NCI-H446 (cell line): ENCODE results near the gene NSUN7.
"Not testable (repeated sequence)": the region's sequence is repeated elsewhere in the genome, so short reads cannot be mapped to it uniquely, and the experiment has no call there.

ENCODE experiments used
- DNase-seq, 2 experiments: peaks; one replicate each; lab custom pipeline; 2025; lab: John Stamatoyannopoulos, UW

Gene NSUN7

GRCh38 chr4:40749717-40750460 is at the start of gene NSUN7:
TSS of gene NSUN7 (plus strand) at chr4:40749955. CDS start at chr4:40750694, 739 bp downstream.
- no peak for DNase-seq

- DNase-seq: no peak
Observed at GRCh38 chr4:40702137-40702799, 47.5 kb upstream of the NSUN7 start.

- no peak for DNase-seq
Observed at GRCh38 chr4:40702800-40703151, 47.0 kb upstream of the NSUN7 start.

GRCh38 chr4:40704073-40704472 is 45.7 kb upstream of the NSUN7 start:
- no peak for DNase-seq

DNA sequence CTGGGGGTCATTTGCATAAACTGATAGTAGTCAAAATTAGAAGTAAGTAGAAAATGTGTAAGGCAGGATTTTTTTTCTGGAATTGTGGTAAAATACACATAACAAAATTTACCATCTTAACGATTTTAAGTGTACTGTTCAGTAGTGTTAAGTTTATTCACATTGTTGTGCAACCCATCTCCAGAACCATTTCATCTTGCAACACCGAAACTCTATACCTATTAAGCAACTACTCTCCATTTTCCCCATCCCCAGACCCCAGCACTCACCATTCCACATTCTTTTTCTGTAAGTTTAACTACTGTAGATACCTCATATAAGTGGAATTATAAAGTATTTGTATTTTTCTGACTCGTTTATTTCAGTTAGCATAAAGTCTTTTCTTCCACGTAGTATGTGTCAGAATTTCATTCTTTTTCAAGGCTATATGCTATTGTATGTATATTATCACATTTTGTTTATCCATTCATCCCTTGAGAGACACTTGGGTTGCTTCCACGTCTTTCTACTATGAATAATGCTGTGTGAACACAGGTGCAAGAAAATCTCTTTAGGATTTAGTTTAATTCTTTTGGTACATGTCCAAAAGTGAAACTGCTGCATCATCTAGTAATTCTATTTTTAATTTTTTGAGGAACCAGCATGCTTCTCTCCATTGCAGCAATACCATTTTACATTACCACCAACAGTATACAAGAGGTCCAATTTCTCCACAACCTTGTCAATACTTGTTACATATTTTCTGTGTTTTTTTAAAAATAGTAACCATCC is 39.1 kb upstream of the NSUN7 start:
- no peak for DNase-seq

DNA sequence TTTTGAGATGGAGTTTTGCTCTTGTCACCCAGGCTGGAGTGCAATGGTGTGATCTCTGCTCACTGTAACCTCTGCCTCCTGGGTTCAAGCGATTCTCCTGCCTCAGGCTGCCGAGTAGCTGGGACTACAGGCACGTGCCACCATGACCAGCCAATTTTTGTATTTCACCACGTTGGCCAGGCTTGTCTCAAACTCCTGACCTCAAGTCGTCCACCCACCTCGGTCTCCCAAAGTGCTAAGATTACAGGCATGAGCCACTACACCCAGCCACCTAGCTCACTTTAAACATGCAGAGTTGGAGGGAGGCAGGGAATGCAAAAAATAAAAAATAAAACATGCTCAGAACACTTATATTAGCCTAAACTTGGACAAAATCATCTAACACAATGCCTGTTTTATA is 36.8 kb upstream of the NSUN7 start:
- not testable (repeated sequence) for DNase-seq

DNA sequence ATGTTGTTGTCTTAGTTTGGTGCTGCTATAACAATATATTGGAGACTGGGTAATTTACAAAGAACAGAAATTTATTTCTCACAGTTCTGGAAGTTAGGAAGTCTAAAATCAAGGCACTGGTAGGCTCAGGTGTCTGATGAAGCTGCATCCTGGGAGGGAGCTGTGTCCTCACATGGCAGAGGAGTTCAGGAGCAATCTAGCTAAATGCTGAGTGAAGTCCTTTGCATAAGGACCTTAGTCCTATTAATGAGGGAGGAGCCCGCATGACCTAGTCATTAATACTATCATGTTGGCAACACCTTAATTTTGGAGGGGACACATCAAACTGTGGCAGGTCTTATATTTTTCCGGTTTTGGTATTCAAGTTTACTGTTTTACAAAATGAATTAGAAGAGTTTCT is 36.0 kb upstream of the NSUN7 start:
- no peak for DNase-seq

- DNase-seq: no peak
Observed at GRCh38 chr4:40718586-40718985, 31.2 kb upstream of the NSUN7 start.

DNA sequence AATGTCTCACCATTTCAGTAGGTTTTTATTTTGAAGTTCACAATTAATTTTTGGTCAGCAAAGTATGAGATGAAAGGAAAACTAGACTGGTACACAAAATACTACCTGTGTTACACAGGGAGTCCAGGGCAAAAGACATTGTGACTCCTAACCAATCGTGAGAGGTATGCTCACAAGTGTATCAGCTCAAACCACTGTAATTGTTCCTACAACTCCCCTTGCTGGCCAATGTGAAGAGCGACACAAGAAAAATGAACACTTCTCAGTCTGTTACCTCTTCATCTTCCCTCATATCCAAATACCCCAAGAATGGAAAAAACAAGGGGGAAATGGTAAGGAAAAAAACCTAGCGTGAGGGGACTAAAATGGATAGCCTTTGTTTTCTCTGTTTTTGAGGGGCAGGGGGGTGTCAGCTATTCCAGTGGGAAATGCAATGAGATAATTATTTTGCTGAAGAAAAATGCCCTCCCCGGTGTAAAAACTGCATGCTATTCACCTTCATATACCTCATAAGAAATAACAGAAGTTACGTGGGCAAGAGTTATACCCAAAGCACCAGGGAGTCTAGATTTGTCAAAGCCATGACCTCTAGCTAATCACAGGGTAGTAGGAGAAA is 30.6 kb upstream of the NSUN7 start:
- DNase-seq: no peak

DNA sequence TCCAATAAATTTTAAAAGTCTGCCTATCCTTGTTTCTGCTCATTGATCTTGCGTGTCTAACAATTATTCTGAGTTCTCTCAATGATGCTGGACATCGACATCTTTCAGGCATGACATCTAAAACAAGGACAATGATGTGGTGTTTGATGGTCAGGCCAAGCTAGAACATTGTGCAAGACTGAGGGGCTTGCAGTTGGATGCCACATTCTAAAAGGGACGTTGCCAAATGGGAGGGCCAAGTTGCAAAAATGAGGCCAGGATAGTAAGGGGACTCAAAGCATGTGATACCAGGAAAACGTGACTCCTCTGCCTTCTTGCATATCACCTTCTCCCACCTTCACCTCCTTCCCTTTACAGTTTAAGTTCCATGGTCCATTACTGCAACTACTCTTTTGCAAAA is 29.4 kb upstream of the NSUN7 start:
- no peak for DNase-seq

DNA sequence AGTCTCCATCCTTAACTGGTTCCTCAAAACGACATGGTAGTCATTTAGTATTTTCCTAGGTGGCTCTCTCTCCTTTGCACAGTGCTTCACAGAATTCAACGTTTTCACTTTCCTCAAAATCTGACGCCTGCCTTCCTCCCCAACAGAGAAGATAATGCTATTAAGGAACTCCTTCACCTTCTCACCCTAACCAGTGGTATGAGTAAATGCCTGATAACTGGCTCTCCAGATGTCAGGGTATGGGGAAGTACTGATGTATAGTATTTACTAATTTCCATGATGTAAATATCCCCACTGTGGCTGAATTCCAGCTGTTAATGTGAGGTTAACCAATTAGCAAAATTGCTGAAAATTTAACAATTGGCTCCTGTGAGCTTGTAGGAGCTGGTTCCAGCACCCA is 28.8 kb upstream of the NSUN7 start:
- no peak for DNase-seq

GRCh38 chr4:40721730-40722171 is 28.0 kb upstream of the NSUN7 start:
- no peak for DNase-seq

DNA sequence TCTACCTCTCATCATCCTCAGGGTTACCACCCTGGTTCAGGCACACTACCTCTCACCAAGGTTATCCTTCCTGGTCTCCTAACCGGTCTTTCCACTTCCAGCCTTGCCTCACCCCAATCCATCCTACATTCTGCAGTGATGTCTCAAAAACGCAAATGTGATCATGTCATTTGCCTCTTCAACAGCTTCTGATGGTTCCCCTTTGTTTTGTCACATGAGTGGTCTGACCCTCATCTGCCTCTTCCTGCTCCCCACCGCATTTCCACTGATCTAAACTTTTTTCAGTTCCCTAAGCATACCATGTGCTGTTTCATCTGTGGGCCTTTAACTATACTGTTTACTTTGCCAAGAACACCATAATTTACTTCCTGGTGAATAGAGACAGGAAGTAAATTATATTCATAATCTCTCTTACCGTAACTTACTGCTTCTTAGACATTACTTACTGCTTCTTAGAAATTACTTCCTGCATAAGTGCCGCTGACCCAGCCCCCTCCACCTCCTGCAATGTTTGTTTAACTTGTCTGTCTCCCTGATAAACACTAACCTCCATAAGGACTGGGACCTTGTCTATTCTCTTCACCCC is 27.1 kb upstream of the NSUN7 start:
- no peak for DNase-seq

- DNase-seq: no peak
Observed at GRCh38 chr4:40723728-40724127, 26.0 kb upstream of the NSUN7 start.

GRCh38 chr4:40728333-40728732 is 21.4 kb upstream of the NSUN7 start:
- no peak for DNase-seq

GRCh38 chr4:40729555-40729954 is 20.2 kb upstream of the NSUN7 start:
- DNase-seq: no peak

DNA sequence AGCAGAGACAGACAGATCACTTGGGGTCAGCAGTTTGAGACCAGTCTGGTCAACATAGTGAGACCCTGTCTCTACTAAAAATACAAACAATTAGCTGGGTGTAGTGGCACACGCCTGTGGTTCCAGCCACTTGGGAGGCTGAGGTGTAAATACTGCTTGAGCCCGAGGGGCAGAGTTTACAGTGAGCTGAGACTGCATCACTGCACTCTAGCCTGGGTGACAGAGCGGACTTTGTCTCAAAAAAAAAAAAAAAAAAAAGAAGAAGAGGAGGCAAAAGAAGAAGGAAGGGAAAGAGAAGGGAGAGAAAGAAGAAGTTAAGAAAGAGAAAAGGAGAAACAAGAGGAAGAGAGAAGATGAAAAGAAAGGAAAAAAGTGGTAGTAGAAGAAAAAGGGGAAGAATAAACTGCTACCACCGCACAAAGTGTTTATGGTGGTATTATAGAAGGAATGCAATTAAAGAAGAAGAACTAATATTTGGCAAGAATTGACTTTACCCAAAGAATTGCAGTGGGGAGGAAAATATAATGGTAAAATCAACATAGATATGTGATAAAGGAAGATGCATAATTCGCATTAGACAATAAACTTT is 19.6 kb upstream of the NSUN7 start:
- DNase-seq: no peak

DNA sequence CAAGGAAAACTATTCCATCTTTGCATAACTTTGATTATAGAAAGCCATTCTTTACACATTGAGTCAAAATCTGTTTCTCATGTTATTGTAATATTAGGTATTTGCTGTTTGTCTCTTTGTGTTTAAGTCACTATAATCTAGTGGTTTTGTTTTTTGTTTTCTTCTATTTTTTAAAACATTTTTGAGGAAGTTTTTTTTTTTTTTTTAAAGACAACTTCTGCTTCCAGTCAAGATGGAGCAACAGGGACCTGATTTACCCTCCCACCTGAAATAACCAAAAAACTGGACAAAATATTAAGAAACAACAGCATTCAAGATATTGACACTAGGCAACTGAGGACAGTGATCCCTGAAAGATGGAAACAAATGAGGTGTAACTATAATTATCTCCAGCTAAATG is 18.4 kb upstream of the NSUN7 start:
- DNase-seq: no peak

- no peak for DNase-seq
Observed at GRCh38 chr4:40731792-40732245, 17.9 kb upstream of the NSUN7 start.

DNA sequence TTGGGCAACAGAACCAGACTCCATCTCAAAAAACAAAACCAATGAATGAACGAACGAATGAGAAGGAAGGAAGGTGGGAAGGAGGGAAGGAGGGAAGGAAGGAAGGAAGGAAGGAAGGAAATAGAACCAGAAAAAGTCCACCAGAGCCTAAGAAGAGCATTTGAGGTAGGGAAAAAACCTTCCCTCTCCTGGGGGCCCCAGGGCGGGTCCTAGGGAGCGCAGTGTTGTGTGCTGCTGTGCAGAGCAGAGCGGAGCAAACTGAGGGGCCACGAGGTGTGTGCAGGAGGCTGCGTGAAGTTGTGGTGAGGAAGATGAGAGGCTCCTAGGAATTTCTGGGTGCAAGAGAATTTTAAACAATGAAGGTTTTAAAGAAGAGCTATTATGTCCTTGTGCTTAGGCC is 16.0 kb upstream of the NSUN7 start:
- no peak for DNase-seq

DNA sequence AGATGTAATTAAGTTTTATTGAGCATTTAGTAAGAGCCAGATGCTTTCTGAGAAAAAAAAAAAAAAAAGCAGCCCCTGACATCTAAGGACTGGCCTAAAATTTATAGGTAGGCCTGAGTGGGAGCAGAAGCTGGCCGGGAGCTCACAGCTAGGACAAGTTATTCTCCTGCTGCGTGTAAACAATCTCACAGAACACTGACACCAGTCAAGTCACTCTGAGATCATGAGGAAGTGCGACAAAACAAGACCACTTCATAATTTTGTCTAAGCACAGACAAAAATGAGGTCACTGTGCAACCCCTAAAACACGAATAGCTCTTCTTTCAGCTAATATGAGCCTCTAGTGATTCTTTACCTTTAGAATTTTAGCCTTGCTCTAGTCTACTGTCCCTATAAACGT is 15.3 kb upstream of the NSUN7 start:
- DNase-seq: no peak

DNA sequence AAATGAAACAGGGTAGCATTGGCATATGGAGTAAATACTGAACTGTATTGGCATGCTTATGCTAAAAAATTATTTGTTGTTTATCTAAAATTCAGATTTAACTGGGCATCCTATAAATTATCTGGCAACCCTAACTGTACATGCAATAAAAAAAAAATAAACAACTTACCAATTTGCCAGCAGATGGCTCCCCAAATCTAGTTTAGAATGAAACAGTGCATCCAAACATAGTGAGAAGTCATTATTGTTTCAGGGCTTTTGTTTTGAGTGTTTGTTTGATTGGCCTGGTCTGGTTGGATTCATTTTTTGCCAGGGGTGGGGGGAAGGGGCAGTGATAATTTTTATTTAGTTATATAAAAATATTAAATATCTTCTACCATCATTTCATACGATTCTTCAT is 12.8 kb upstream of the NSUN7 start:
- peak in 1 of 2 experiments; percentile 5 for DNase-seq
